ENCODE results near the gene EIF4G3. TPM values are rescaled to one million over a fixed set of nuclear protein-coding genes. Genes with fewer than 3 reads are reported as not detected.
A peak's percentile ranks its signal among the peaks of the same experiment; 100 is the strongest.

Gene EIF4G3
- total RNA-seq, 1 donor from 2014 or later: 36.5 TPM

- DNase-seq: no peak
These were observed 184.2 kb downstream of the EIF4G3 start for GRCh38 chr1:20992322-20993056.

DNA sequence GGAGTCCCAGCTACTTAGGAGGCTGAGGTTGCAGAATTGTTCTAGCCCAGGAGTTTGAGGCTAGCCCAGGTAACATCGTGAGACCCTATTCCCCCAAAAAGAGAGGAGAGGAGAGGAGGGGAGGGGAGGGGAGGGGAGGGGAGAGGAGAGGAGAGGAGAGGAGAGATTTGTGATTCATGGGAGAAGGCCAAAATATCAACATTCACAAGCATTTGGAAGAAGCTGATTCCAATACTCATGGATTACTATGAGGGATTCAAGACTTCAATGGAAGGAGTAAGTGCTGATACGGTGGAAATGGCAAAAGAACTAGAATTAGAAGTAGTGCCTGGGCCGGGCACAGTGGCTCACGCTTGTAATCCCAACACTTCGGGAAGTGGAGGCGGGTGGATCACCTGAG lies 187.8 kb downstream of the EIF4G3 start:
- DNase-seq: no peak

DNA sequence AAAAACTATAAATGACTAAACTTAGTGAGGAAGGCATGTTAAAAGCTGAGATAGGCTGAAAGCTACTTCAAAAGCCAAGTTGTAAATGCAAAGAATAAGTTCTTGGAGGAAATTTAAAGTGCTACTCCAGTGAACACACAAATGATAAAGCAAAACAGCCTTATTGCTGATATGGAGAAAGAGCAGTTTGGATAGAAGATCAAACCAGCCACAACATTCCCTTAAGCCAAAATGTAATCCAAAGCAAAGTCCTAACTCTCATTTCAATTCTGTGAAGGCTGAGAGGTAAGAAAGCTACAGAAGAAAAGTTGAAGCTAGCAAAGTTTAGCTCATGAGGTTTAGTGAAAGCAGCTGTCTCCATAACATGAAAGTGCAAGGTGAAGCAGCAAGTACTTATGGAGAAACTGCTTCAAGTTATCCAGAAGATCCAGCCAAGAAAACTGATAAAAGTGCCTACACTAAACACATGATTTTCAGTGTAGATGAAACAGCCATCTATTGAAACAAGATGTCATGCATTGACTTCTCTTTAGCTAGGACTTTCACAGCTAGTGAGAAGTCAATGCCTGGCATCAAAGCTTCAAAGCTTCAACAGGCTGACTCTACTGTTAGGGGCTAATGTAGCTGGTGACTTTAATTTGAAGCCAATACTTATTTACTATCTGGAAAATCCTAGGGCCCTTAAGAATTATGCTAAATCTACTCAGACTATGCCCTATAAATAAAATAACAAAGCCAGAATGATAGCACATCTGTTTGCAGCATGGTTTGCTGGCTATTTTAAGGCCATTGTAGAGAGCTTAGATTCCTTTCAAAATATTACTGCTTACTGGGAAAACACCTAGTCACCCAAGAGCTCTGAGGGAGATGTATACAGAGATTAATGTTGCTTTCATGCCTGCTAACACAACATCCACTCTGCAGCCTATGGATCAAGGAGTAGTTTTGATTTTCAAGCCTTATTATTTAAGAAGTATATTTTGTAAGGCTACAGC lies 188.6 kb downstream of the EIF4G3 start:
- DNase-seq: no peak

DNA sequence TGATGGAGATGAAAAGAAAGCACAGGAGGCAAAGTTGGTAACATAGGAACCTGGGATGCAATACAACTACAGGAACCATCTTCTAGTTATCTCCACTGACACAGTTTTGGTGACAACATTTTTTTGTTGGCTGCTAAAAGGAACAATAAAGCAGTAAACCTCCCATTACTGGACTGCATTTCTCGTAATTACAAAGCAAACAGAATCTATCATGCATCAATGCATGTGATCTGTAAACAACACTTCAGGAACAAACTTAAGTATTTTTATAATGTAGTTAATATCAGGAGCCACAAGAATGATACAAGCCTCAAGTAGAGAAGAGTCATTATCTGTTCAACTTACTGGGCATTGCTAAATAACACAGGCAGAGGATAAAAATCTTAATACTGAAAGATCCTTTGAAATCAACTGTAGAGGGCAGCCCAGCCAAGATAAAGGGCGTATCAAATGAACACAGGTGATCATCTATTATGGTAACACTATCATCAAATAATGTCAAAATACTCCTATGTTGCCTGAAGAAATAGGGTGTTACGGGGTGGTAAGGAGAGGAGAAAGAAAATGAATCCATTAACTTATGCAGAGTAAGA lies 193.3 kb downstream of the EIF4G3 start:
- no peak for DNase-seq

DNA sequence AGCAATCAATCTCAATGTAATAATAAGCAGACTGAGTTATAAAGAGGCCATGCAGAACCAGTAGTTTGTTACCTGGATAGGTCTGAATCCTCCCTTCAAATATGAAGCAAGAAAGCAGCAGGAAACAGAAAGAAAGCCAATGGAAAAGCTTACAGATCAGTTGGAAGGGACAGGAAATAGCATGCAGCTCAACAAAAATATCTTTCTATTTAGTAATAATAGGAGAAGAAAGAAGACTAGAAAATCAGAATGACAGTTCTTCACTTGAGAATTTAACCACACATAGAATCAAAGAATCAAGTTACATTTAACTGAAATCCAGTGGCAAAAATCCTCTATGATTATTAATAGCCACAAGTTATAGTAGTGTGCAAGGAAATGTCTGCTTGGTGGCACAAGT lies 194.4 kb downstream of the EIF4G3 start:
- no peak for DNase-seq

GRCh38 chr1:20981915-20982314 lies 194.8 kb downstream of the EIF4G3 start:
- DNase-seq: peak; percentile 17

DNA sequence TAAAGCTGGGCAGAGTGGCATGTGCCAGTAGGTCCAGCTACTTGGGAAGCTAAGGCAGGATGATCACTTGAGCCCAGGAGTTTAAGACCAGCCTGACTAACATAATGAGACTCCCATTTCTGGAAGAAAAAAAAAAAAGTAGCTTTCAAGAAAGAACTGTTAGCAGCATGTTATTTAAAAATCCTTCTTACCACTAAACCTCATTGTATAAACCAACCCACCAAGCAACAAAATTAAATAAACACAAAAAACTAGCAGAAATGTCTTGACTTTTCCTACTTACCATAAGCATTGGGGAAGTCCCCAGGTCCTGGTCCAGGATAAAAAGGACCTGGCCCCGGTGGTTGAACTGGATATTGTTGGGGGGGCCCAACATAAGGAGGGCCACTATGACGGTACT lies 196.6 kb downstream of the EIF4G3 start:
- DNase-seq: no peak

- no peak for DNase-seq
These were observed 198.3 kb downstream of the EIF4G3 start for GRCh38 chr1:20978413-20978812.

GRCh38 chr1:20975668-20976067 lies 201.0 kb downstream of the EIF4G3 start:
- DNase-seq: no peak

- DNase-seq: no peak
These were observed 201.7 kb downstream of the EIF4G3 start for GRCh38 chr1:20974951-20975350.

DNA sequence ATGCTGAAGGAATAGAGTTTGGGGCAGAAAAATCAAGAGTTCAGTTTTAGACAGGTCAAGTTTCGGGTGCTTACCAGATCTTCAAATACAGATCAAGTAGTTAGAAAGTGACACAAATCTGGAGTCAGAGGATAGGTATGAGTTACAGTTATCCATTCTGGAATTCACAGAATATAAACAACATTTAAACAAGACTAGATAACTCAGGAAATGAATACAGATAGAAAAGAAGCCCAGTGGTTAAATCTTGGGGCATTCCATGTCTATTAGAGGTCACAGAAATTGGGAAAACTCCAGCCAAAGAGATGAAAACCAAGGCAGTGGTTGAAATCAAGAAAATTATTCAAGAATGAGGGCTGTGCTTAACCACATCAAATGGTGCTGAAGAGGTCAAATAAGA lies 202.6 kb downstream of the EIF4G3 start:
- DNase-seq: no peak

DNA sequence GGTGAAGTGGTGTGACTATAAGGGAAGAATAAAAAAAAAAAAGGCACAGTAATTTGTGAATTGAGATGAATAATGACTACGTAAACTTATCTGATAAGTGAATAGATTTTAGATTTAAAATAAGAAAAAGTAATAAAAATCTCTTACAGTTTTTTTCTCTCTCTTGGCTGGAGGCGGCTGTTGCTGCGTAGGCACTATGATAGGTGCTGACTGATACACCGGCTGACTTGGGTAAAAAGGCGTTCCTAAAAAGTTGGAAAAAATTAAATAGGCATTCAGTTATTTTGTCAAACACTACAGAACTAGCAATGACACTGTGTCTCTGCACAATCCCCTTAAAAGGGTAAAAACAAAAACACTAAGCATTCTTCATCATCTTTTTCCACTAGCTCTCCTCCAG lies 203.8 kb downstream of the EIF4G3 start:
- DNase-seq: no peak

DNA sequence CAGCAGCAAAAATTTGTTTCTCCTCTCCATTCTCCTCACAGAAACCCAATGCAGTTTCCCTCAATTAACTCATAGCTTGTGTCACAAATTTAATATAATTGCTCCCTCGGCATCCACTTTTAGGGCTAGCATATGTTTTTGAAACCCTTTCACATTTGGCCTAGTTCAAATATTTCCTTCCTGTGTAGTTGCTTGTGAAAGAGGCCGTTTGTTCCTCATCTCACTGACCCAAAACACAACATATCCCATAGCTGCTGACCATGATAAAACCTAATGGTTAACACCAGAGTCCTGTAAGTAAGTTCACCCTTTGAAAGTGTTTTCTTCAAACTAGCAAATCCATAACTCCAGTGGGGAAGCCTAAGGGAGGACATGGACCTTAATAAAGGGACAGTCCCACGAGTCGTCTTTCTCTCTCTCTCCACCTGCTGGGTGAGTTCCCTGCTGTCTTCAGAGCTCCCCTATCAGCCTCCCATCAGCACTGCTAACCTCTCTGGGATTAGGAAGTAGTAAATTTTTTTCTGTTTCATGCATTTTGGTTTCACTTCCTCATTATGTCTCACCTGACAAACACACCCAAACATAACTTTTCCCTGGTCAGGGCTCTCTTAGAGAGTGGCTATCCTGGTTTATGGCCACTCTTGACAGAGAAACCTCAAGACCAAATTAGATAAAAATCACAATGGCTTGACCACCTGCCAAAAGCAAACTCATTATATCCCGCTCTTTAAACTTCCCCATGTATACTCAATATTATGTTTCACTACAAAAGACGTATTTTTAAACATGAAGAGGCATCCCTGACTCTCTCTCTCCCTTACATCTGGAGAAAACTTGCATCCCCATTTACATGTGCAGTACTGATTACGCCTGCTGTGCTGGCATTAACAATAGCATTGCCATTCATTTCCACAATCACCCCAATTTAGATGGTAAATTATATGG lies 211.9 kb downstream of the EIF4G3 start:
- no peak for DNase-seq

GRCh38 chr1:20962576-20963258 lies 214.0 kb downstream of the EIF4G3 start:
- DNase-seq: peak; percentile 22

- no peak for DNase-seq
These were observed 218.3 kb downstream of the EIF4G3 start for GRCh38 chr1:20958430-20958829.

- no peak for DNase-seq
These were observed 220.4 kb downstream of the EIF4G3 start for GRCh38 chr1:20956272-20956671.

DNA sequence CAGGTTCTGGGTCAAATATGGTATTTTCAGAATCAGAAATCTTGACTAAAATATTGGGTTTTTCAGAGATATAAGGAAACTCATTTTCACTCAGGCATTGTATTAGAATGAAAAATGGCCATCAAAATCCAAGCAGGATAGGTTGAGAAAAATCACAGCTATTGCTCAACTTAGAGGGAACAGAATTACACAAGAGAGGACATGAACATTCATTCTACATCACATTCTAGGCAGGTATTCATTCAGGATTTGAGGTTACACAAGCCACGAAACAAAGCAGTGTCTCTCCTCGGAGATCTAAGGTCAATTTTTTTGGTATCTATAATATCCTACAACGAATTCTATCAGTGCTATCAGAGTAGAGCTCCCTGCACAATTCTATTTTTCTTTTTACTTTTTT lies 226.0 kb downstream of the EIF4G3 start:
- no peak for DNase-seq

DNA sequence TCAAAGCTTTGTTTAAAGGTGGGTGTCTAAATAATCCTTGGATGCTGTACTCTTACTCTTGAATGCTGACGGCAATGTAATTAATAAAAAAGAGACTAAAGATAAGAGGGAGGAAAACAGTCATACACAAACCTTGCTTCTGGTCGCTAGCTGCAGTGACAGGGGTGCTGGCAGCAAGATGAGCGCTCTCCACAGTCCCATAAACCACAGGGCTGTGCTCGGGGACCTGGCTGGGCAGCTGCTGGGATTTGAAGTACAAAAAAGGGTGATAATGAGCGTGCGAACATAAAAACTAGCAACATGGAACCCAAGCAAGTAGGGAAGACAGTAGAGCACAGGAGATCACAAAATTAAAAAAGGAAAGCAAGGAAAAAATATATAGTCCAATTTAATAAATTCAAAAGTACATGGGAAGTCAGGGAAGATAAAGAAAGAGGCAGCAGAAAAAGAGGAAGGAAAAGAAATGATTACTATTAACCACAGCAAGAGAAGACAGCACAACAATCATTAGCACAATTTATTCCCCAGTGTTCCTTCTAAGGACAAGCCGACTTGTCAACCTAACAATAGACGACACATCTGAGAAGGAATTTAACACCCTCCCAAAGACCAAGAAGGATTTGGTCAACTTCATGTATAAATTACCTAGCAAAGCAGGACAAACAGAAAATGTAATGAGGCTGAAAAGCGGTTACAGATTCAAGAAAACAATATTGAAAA lies 226.7 kb downstream of the EIF4G3 start:
- no peak for DNase-seq

DNA sequence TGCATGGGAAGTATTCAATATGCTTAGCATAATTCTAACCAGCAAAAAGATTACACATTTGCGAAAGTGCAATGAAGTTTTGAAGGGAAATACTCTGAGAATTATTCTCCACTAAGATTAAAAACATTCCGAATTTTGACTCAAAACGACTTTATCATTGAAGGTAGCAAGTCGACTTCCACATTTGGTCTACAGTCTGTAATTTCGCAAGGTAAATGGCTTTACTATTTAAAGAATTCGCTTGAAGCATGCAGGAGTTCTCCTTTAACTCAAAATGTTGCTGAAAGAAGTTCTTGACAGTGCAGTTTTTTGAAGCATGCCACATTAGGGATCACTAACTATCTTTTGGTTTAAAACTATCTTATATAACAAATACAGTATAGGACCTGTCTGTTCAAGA lies 228.6 kb downstream of the EIF4G3 start:
- no peak for DNase-seq

DNA sequence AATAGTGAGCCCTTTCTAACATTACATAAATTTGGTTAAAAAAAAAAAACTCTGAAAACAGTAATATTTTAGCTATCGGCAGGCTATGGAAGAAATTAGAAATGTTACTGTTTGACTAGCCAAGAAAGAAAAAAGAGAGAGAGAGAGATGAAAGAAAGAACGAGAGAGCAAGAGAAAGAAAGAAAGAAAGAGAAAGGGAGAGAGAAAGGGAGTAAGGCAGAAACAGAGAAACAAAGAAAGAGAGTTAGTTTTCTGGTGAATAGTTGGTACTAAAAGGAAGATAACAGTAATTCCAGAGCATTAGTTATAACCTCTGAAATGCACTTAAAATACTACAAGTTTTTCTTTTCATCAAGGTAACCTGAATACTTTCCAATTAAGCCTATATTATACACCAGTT lies 229.3 kb downstream of the EIF4G3 start:
- no peak for DNase-seq

DNA sequence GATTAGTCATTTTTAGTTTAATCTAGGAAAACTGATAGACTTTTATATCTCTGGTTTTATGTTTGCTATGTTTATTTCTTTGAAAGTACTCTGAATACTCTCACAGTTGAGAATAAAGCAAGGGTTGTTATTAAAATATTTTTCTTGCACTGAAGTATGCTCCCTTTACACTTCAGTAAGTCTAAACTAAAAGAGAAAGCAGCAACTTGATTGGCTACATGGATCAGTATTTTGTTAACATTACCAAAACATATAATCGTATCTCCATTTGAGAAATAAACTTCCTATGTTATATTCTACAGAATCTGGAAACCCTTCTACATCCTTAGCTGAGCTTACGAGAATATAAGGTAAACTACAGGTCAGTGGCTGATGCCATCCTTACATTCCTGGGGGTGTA lies 240.1 kb downstream of the EIF4G3 start:
- no peak for DNase-seq
